Limb (tissue), 2 donors: ENCODE data around the gene DGLUCY.
"Not testable (repeated sequence)": the region's sequence is repeated elsewhere in the genome, so short reads cannot be mapped to it uniquely, and the experiment has no call there.

Source experiments
- DNase-seq, 2 donors: peaks; one replicate each; pipeline ENCODE4 v3.0.0-alpha.2; 2016; ENCODE audit errors: extremely low spot score in 2 of 2

The DGLUCY gene

DNA sequence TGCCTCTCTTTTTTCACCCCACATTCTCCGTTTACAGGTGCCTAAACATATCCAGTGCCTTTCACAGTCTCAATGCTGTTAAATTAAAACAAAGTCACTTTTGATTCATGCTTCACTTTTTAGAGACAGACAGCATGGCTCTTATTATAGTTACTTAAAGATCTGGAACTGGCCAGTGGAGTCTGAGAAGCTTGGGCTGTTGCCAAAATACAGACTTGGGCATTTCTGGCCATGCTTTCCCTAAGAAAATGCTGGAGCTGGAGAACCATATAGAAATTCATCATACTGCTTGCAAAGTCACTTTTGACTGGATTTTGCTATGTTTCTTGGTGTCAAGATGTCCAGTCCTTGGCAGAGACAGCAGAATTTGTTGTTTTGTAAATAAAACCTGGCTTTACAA lies 142.8 kb downstream of the DGLUCY start:
- no peak for DNase-seq

DNA sequence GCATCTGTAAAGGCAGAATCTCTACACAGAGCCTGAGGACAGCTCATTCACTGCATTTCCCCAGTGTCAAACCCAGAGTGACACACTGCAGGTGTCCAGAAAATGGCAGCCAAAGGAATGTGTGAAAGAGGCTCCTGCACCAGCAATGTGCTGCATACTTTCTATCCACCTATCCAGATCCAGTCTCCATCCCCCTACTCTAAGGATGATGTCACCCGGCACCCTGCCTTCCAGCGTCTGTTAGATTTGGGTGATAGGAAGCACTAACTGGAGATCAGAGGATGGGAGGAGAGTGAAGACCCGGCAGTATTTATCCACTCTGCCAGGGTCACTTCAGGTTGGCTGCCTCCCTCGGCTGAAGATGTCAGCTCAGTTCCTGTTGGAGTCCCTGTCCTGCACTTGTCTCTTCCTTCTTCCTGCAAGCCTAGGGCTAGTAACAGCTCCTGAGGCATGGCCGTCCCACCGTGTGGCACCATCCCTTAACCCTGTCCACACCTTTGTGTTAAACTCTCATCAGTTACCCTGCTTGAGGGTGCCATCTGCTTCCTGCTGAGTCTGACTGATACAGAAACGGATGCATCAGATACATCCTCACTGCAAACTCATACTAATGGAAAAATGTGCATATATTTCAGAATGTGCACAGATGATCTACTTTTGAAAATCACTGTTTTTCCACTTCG lies 143.6 kb downstream of the DGLUCY start:
- DNase-seq: no peak

DNA sequence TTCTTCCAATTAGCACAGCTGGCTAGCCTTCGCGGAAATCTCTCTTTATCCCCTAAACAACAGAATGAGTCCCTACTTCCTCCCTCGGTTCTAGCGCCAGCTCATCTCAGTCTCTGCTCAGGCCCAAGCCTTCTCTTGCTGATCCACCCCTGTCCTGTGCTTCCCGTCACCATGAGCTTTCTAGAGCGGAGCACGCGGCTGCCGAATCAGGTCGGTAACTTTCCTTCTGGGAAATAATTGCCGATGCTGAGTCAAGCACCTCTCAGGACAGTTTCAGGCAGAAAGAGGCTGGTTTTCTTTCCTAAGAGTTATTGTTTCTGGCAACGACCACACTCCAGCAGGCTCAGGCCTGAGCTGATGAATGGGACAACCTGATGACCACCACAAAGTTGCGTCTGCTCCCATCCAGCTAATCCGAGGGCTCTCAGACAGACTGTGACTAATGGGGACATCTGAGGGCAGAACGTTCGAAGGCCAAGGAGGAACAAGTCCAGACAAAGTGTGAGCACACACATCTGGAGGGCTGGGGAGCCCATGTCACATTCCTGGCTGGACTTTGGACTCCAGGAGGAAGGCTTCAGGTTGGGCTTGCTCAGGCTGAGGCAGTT lies 144.2 kb downstream of the DGLUCY start:
- no peak for DNase-seq

DNA sequence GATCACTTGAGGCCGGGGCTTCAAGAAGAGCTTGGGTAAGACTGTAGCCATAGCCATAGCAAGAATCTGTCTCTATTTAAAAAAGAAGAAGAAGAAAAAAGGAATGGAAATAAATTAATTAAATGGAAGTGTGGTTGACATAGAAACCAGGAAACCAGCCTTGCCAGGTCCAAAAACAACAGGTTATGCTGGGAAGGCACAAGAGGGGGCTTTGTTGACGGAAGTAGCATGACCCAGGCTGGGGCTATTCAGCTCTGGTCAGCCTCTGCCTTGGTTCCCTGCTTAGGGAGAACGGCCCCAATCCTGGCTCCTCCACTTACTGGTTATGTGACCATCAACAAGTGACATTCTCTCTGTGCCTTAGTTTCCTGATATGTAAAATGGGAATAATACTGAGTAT lies 145.0 kb downstream of the DGLUCY start:
- no peak for DNase-seq

DNA sequence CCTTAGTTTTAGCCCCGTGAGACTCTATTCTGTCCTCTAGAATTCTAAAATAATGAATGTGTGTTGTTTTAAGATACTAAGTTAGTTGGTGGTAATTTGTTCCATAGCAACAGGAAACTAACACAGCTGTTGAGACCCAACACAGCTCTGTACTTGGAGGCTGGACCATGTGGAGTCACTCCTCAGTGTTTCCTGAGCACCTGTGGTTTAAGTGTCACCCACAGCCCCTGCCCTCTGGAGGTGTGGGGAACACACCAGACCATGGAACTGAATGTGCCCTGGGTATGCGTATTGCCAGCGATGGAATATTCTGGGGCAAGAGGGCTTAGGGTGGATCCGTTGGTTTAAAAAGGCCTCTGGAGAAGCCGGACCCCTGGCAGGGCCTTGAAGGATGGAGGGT lies 147.2 kb downstream of the DGLUCY start:
- DNase-seq: no peak

DNA sequence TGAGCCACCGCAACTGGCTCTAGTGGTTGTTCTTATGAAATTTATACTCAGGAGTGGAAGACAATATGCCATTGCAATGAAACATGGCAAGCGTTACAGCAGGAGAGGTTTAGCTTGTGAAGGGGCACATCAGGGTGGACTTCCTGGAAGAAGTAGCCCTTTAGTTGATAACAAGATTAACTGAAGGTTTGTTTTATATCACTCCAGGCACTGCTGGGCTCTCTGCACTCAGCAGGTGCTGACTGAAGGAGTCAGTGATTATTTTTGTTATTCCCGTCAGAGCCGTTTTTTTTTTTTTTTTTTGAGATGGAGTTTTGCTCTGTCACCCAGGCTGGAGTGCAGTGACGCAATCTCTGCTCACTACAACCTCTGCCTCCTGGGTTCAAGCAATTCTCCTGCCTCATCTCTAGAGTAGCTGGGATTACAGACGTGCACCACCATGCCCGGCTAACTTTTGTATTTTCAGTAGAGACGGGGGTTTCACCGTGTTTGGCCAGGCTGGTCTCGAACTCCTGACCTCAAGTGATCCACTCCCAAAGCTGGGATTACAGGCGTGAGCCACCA lies 148.2 kb downstream of the DGLUCY start:
- DNase-seq: no peak

DNA sequence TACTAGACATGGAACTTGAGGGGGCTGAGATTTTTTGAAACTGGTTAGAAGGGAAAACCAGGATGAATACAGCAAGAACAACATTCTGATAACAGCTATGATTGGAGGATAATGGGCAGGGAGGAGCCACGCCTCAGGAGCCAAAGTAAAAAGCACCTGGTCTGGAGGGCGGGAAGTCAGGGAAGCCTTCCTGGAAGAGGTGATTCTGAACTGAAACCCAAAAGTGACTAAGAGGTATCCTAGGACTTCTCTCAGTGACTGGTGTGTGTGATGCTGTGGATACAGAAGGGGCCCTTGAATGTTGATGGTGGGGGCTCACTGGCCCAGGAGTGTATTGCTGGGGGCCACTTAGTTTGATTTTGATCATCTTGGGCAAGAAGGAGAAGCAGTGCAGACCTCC lies 149.5 kb downstream of the DGLUCY start:
- DNase-seq: no peak

DNA sequence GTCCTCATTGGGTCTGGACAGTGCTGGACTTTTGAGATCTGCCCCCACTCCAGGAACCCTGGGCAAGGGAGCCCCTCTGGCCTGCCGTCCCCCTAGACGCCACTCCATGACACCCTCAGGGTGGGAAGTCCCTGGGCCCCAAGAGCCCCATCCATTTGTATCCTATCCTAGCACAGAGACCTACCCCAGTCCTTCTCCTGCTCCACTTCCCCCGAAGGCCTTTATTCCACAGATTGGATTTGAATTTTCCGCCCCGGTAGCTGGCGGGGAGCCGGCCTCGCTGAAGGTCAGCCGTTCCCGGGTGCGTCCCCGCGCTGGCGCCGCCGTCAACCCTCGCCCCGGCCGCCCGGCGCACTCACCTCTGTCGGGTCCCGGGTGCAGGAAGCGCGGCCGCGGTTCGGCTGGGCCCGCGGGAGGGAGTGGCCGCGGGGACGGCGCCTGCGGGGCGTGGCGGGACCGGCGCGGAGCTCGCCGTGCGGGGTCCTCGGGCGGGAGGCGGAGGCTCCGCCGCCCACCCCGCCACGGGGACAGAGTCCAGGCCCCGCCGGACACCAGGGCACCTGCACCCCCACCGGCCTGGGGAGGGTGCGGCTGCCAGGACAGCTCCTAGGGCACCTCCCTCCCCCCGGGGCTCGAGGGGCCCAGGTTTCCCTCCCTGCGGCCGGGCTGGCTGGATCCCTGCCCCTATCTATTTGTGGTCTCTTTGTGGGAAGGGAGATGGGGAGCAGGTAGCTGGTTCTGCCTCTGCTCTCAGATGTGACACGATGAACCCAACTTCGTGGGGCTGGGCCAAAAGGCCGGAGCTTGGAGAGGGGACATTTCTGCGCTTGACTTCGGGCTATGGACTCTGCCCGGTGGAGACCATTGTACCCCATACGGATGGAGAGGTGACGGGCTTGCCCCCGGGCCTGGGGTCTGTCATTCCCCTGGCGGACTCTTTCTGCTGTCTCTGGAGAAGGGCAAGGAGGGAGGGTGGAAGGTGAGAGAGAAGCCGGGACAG lies 150.6 kb downstream of the DGLUCY start:
- no peak for DNase-seq

DNA sequence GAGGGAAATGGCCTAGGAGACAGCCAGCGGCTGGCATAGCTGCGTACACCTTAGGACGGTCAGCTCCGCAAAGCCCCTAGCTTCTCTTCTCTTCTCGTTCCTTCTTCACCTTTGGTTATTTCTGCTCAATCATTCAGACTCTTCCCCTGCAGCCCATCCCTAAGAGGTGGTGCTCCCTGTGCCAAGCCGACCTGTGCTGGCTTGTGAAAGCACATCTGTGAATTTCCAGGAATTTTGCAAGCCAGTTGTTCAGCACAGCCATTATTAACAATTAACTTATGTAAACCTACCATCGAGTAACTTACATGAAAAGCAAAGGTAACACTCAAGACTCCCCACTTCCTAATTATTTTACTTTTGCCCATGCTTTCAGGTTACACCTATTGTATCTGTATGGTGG lies 151.5 kb downstream of the DGLUCY start:
- DNase-seq: no peak

DNA sequence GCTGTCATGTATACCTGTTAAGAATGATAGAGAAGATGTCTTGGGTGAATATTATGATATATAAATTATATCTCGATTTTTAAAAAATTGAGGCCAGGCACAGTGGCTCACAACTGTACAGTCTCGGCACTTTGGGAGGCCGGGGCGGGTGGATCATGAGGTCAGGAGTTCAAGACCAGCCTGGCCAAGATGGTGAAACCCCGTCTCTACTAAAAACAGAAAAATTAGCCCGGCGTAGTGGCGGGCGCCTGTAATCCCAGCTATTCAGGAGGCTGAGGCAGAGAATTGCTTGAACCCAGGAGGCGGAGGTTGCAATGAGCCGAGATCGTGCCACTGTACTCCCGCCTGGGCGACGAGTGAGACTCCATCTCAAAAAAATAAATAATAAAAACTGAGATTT lies 152.4 kb downstream of the DGLUCY start:
- not testable (repeated sequence) for DNase-seq

DNA sequence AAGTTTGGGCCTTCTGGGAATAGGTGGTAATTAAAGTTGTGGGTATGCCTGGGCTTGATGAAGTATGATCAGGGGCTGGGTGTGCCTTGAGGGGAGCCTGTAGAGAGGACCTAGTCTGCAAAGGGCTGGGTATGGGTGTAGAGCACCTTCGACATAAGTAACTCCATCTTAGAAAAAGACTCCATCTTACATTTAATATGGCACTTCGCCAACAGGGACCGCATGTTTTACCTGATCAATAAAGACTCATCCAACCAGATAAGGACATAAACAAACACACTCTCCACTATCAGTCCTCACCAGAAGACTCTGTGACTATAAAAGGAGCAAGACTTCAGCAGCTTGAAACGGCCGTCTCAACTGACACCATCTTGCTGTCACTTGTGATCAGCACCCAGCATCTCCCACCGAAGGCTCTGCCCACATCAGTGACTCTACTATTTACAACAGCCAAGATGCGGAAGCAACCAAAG lies 154.1 kb downstream of the DGLUCY start:
- DNase-seq: no peak

DNA sequence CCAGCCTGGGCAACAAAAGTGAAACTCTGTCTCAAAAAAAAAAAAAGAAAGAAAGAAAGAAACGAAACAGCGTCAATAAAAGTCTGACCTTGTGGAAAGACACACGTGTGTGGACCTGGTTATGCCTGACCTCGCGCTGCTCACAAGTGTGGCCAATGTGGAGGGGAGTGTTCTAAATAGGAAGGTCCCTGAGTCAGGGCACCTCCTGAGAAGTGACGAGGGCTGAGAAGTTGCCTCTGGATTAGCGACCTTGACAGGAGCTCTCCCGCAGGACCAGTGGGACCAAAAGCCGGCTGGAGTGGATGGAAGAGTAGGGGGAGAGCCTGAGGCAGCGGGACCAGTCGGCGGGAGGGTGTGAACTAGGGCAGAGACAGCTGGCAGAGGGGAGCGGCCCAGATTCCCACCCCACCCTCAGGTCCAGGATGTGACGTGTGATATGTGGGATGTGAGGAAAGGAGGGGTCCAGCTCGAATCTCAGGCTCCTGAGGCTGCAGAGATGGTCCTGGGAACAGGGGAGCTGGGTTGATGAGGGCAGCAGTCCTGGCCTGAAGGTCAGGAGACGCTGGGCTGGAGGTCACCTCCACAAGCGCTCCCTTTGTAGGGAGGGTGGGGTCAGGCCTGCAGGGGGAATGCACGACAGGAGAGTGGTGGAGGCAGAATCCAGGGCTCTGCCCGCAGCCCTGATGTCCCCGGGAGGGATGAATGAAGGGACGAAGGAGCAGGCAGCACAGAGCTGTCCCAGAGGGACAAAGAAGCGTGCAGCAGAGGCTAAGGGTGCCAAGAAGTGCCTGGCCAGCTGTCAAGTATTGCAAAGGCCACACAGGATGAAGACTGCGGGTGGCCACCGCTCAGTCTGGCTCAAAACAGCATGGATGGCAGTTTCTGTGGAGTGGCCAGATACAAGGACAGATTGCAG lies 155.5 kb downstream of the DGLUCY start:
- no peak for DNase-seq

DNA sequence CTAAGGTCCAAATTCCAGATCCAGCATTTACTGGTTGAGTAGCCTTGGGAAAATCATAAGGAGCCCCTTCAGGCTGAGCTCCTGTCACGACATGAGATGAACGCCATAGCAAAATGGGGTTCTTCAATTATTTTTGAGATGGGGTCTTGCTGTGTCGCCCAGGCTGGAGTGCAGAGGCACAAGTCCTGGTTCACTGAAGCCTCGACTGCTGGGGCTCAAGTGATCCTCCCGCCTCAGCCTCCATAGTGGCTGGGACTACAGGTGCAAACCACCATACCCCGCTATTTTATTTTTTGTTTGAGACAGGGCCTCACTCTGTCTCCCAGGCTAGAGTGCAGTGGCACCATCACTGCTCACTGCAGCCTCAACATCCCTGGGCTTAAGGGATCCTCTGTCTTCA lies 156.3 kb downstream of the DGLUCY start:
- DNase-seq: no peak

DNA sequence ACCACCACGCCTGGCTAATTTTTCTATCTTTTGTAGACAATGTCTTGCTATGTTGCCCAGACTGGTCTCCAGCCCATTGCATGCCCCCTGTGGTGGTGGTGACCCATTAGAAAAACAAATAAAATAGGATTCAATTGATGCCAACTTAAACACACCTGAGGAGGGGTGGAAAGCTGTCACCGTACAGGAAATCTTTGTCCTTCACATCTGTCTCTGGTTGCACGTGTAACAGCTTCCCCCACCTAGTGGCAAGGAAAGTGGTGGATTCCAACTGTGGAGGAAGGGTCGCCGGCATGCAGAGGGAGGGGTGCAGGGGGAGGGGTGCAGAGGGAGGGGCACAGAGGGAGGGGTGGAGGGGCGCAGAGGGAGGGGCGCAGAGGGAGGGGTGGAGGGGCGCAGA lies 156.7 kb downstream of the DGLUCY start:
- DNase-seq: no peak

DNA sequence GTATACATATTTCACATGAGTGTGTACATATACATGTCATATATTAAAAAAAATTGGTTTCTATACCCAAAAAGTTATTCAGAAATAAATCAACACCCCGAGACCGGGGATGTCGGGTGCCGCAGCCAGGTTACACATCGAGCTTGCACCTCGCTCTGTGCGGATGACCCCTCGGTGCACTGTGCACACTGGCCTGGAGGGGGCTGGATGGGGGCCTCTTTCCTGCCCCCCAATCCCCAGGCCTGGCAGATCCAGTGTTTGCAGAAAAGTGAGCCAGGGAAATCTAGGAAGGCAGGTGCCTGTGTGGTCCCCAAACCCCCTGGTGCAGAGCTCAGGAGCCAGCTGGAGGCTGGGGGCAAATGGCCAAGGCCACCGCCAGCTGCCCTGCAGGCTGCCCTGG lies 157.8 kb downstream of the DGLUCY start:
- DNase-seq: no peak

DNA sequence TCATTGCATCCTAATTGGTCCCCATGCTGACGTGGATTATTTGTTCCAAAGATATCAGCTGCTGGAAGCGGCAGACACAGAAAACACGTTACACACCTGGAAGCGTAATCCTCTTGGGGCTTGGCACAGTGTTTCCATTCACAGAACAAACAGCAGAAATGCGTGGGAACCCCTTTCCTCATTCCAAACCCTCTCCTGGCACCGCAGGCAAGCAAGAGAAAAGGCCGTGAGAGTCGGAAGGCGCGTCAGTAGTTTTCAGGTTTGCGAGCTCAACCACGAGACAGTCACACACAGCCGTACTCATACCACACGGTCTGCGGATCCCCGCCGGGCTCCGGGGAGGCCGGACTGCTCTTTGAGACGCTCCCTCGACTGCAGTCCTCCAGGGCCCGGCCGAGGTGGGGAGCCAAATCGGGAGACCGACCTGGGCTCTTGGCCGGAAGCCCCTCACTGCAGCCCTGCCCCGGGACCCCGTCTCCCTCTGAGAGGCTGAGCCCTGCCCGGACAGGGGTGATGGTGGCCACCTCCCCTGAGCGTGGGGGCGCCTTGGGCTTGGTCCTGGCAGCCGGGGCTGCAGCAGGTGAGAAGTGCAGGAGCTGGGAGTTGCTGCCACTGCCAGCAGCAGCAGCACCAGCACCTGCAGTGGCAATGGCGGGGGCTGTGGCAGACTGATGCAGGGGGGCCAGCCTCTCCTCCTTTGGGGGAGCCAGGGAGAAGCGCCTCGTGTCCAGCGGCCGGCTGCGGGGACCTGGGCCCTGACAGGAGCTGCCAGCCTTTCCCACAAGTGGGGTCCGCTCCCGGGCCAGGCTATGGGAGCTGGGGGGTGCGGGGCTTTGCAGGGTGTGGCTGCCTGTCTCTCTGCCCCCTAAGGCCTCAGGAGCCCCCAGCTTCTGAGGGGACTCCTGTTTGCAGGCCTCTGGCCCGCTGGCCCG lies 158.7 kb downstream of the DGLUCY start:
- DNase-seq: no peak

DNA sequence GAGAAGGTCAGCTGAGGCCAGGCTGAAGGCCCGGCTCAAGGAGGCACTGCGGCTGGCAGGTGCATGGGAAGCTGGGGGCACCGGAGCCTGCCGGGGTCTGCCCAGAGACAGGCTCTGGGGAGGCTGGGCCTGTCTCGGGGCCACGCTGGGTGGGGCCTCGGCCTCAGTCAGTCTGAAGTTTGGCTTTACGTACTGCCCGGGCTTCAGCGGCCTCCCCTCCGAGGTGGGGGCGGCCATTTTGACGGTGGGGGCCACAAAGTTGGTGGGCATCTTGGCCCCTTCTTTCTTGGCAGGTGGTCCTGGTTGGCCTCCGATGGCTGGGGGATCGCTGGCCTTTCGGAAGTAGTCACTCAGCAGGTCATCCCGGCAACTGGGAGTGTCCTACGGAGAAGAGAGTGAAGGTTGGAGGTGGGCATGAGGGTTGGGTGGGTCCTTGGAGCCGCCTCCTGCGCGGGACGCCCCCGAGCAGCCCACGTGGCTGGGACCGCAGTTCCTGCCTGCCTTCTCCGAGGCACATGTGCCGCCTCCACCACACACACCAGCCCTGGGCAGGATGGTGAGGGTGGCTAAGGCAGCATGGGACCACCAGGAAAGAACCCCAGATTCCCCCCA lies 159.5 kb downstream of the DGLUCY start:
- no peak for DNase-seq

DNA sequence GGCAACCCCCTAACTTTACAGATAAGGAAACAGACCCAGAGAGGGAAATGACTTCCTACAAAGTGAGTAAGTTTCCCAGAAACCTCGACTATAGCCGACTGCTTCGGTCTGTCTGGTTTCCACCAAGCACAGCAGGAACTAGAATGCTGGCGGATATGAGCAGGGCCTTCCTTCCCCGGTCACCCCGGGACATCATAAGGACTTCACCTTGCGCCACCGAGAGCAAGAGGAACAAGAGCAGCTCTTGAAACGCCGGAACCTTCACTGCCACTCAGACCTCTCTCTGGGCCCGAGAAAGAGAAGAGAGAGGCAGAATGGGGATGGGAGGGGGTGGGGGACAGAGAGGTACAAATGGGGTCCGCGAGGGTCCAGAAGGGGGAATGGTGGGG lies 160.0 kb downstream of the DGLUCY start:
- DNase-seq: no peak

DNA sequence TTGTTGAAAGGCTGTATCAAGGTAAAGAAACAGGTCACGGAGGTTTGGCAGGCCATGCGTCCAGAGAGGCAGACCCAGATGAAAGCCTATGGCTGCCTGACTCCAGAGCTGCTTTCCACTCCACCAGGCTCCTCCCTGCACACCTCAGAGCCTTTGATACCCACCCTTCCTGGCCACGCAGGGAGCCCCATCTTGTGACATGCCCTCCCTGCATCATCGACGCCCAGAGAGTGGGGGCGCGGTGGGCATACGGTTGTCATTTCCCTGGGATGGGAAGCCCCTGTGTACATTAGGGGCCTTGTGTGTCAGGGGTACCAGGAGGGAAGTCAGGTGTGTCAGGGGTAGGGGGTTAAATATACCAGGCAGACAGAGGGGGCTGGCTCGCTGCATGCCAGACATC lies 160.9 kb downstream of the DGLUCY start:
- no peak for DNase-seq
